SK-N-SH (cell line): ENCODE data around the gene SETD1B. TPM values are rescaled to one million over a fixed set of nuclear protein-coding genes. Genes with fewer than 3 reads are reported as not detected.

ENCODE experiments used
- CTCF ChIA-PET: fragments of 300-600, 350-600 bp; formaldehyde crosslinking; extraction: SDS; loops from one replicate; lab custom pipeline; 2021; lab: Yijun Ruan, JAX
- POLR2A ChIA-PET: fragments of 350-600 bp; sonication (Branson Sonifier 250); formaldehyde crosslinking; extraction: SDS; loops from one replicate; lab custom pipeline; 2020; ENCODE audit warnings: antibody characterized with exemption, inconsistent platforms; lab: Yijun Ruan, JAX
- DNase-seq: peaks from one replicate; pipeline ENCODE4 v3.0.0; 2012
- H2AFZ ChIP-seq: fragments of 200-600 bp; sonication (generic); 2 replicates; pipeline ENCODE4 v1.8.1; 2016; ENCODE audit warnings: antibody characterized with exemption, mild to moderate bottlenecking, low read depth
- H3F3A ChIP-seq: fragments of 200-600 bp; sonication (generic); replicated peaks from 2 replicates; pipeline ENCODE3; 2016; ENCODE audit warnings: antibody characterized with exemption, mild to moderate bottlenecking; ENCODE audit not compliant: insufficient read depth
- H3K27ac ChIP-seq, 2 experiments: fragments of 200-500 bp in 1 of 2; fragments of 200-600 bp in 1 of 2; sonication (Bioruptor generic) in 1 of 2; sonication (generic), shearing (Covaris generic) in 1 of 2; 2 replicates each; pipeline versions ENCODE4 v1.5.1 to v1.6.1; 2014 to 2016; ENCODE audit warnings: low read depth in 2 of 2, inconsistent platforms in 1 of 2, low read length in 1 of 2, mild to moderate bottlenecking in 1 of 2, mixed read lengths in 1 of 2
- H3K27me3 ChIP-seq: fragments of 200-600 bp; sonication (generic), shearing (Covaris generic); 2 replicates; pipeline ENCODE4 v1.6.1; 2016; ENCODE audit warnings: mixed run types; ENCODE audit not compliant: insufficient read depth
- H3K36me3 ChIP-seq, 2 experiments: fragments of 200-500 bp in 1 of 2; fragments of 200-600 bp in 1 of 2; sonication (Bioruptor generic) in 1 of 2; sonication (generic) in 1 of 2; replicated peaks in 1 of 2; 2 replicates each; pipeline versions ENCODE3 to v1.5.1; 2014 to 2016; ENCODE audit warnings: low read length in 1 of 2, mild to moderate bottlenecking in 1 of 2; ENCODE audit not compliant: insufficient read depth in 2 of 2, control insufficient read depth in 1 of 2
- H3K4me1 ChIP-seq, 2 experiments: fragments of 200-500 bp in 1 of 2; fragments of 200-600 bp in 1 of 2; sonication (Bioruptor generic) in 1 of 2; sonication (generic), shearing (Covaris generic) in 1 of 2; 2 replicates each; pipeline versions ENCODE4 v1.5.1 to v1.6.1; 2014 to 2016; ENCODE audit warnings: low read depth in 1 of 2, low read length in 1 of 2, mixed run types in 1 of 2; ENCODE audit not compliant: insufficient read depth in 2 of 2, control insufficient read depth in 1 of 2
- H3K4me2 ChIP-seq: fragments of 200-600 bp; sonication (generic), shearing (Covaris generic); 2 replicates; pipeline ENCODE4 v1.6.1; 2017; ENCODE audit warnings: mixed run types
- H3K4me3 ChIP-seq, 2 experiments: fragments of 200-500 bp in 1 of 2; fragments of 200-600 bp in 1 of 2; sonication (Bioruptor generic) in 1 of 2; sonication (generic), shearing (Covaris generic) in 1 of 2; 2 replicates each; pipeline versions ENCODE4 v1.5.1 to v1.8.1; 2014 to 2016; ENCODE audit warnings: low read depth in 2 of 2, inconsistent platforms in 1 of 2, low read length in 1 of 2, mild to moderate bottlenecking in 1 of 2, mixed read lengths in 1 of 2, moderate library complexity in 1 of 2
- H3K79me2 ChIP-seq: fragments of 200-600 bp; sonication (generic); 2 replicates; pipeline ENCODE4 v1.8.1; 2017; ENCODE audit warnings: mild to moderate bottlenecking; ENCODE audit not compliant: insufficient read depth
- H3K9ac ChIP-seq: fragments of 200-600 bp; sonication (generic); 2 replicates; pipeline ENCODE4 v1.6.1; 2017; ENCODE audit warnings: mixed run types
- H3K9me2 ChIP-seq: fragments of 200-600 bp; sonication (generic); 2 replicates; pipeline ENCODE4 v1.6.1; 2017; ENCODE audit warnings: mixed run types
- H3K9me3 ChIP-seq: fragments of 200-600 bp; sonication (generic); 2 replicates; pipeline ENCODE4 v1.6.1; 2017; ENCODE audit warnings: mixed run types, mild to moderate bottlenecking, moderate library complexity
- H4K20me1 ChIP-seq: fragments of 200-600 bp; sonication (generic); 2 replicates; pipeline ENCODE4 v1.6.1; 2017; ENCODE audit warnings: mild to moderate bottlenecking, mixed run types; ENCODE audit not compliant: insufficient read depth
- FOXJ3 ChIP-seq: sonication (generic); formaldehyde crosslinking; IDR thresholded peaks from 2 replicates; pipeline ENCODE4 v1.5.1; 2020; ENCODE audit warnings: mild to moderate bottlenecking, missing genetic modification reagents
- MAX ChIP-seq: IDR thresholded peaks from 2 replicates; pipeline ENCODE4 v1.4.0; 2012; ENCODE audit warnings: low read depth
- MXI1 ChIP-seq: IDR thresholded peaks from 2 replicates; pipeline ENCODE4 v1.6.1; 2012; ENCODE audit warnings: mild to moderate bottlenecking, low read depth, low read length, improper control_type of control experiment
- PBX3 ChIP-seq: IDR thresholded peaks from 2 replicates; pipeline ENCODE4; 2012
- REST ChIP-seq: IDR thresholded peaks from 2 replicates; pipeline ENCODE4 v1.6.1; 2012; ENCODE audit warnings: mild to moderate bottlenecking, low read depth, low read length, moderate library complexity
- RFX5 ChIP-seq: IDR thresholded peaks from 2 replicates; pipeline ENCODE4 v1.6.1; 2012; ENCODE audit warnings: mild to moderate bottlenecking, improper control_type of control experiment, low read length
- RXRA ChIP-seq: IDR thresholded peaks from 2 replicates; pipeline ENCODE4 v1.4.0; 2012; ENCODE audit warnings: low read depth, mild to moderate bottlenecking, borderline replicate concordance
- SMC3 ChIP-seq: IDR thresholded peaks from 2 replicates; pipeline ENCODE4 v1.6.1; 2012; ENCODE audit warnings: low read depth, low read length, improper control_type of control experiment
- WGBS: methylation state at CpG from one replicate; pipeline ENCODE4 v1.1.6; 2017; ENCODE audit warnings: low lambda C conversion rate; 5-methylcytosine and 5-hydroxymethylcytosine counted together
- polyA plus RNA-seq, 3 experiments: library from polyadenylated mRNA; depleted of rRNA; stranded (reverse); fragments of >200 nt; gene quantifications; 2 replicates each; pipeline ENCODE4 v1.2.3, GENCODE V29; 2012

The SETD1B gene
- polyA plus RNA-seq, 1 of the 3 experiments (the other 2 are of a cell fraction) = 2.0 TPM

DNA sequence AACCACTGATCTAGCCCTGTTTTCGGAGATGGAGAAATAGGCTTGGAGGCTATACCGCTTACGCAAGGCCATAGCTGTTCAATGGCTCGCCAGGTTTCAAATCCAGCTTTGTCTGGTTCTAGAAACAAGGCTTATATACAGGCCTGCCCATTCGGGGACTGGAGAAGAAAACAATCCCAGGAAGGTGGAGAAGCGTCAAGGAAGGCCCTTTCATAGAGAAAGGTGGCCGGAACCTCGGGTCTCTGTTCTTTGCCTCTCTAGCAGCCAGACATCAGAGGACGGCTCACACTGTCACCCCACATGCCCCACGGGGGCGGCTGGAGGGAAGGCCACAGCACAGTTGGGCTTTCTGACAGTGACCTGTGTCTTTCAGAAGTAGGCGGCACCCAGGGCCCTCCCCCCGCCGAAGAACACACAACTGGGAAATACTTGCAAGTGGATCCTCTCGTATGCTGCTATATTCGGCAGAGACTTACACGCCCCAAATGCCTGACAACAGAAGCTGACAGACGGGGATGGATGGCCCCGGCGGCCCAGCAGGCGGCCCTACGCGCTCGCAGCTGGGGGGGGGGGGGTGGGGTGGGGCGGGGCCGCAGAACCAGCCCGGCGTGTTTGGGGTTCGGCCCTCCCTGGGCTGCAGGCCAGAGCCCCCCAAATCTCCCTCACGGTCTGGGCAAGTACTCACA lies 4.5 kb upstream of the SETD1B start:
- no peaks in the 10 kb centered on the region; the same call in 1 of the 2 replicates for H4K20me1 ChIP-seq
- no peaks in the 10 kb centered on the region for H3K9me3 ChIP-seq
- peaks cover 64% of the 10 kb centered on the region for H3K79me2 ChIP-seq
- peak overlapping the region; percentile 68 to 73 for H3K4me3 ChIP-seq
- TF ChIP-seq RFX5 = no peak
- 0 out of 2 replicates have a peak, but pooled peaks have one; percentile 17 for TF ChIP-seq MAX
- TF ChIP-seq MXI1 = no peak
- TF ChIP-seq REST = no peak
- no peak for TF ChIP-seq SMC3
- no peak for TF ChIP-seq RXRA
- TF ChIP-seq FOXJ3 (CRISPR knock-in tag) = no peak
- TF ChIP-seq PBX3 = peak; percentile 87
- WGBS = 29% methylated on average over 13 of the region's 30 CpGs
- CTCF ChIA-PET = interaction anchor here (8.8 to 16.0 kb wide), 2 partner anchors 10 to 24 kb away, joined by 382 to 675 read pairs; partner anchors contain the start of gene SETD1B
- H3K36me3 ChIP-seq = peaks cover 8 to 11% of the 10 kb centered on the region in 2 experiments
- peak overlapping the region; percentile 98 to 99 for H3K27ac ChIP-seq
- peak overlapping the region; percentile 86 for H3K4me2 ChIP-seq
- H3K4me1 ChIP-seq = peaks cover 40 to 51% of the 10 kb centered on the region in 2 experiments
- H3F3A ChIP-seq = peaks cover 59% of the 10 kb centered on the region
- H2AFZ ChIP-seq = no peak overlapping the region
- peak; percentile 75 for DNase-seq
- peak overlapping the region; percentile 88 for H3K9ac ChIP-seq
- H3K9me2 ChIP-seq = no peaks in the 10 kb centered on the region
- no peaks in the 10 kb centered on the region for H3K27me3 ChIP-seq
- POLR2A ChIA-PET = interaction anchor here (1.4 to 7.0 kb wide), 3 partner anchors 7 to 89 kb away, joined by 4 to 79 read pairs (median 34); partner anchors contain the start of gene PSMD9
